Right atrium auricular region (tissue), 2 donors: ENCODE measurements around the gene RIMBP2. TPM values are rescaled to one million over a fixed set of nuclear protein-coding genes. Genes with fewer than 3 reads are reported as not detected.

Experiments used
- DNase-seq: peaks from one replicate; pipeline ENCODE4 v3.0.0-alpha.2; 2019; ENCODE audit warnings: low spot score
- H3K27ac ChIP-seq, 2 donors: fragments of 200-600 bp; sonication (generic); 1 replicate in 1 of 2; 2 replicates in 1 of 2; pipeline ENCODE4 v1.5.1; 2016 to 2019
- H3K27me3 ChIP-seq, 2 donors: fragments of 200-600 bp; sonication (generic); one replicate each; pipeline versions ENCODE4 v1.5.1 to v1.6.0; 2017 to 2019
- H3K36me3 ChIP-seq: fragments of 200-600 bp; sonication (generic); one replicate; pipeline ENCODE4 v1.5.1; 2016
- H3K4me1 ChIP-seq, 2 donors: fragments of 200-600 bp; sonication (generic); one replicate each; pipeline versions ENCODE4 v1.5.1 to v1.6.0; 2017 to 2019
- H3K4me3 ChIP-seq, 2 donors: fragments of 200-600 bp; sonication (generic); 1 replicate in 1 of 2; 2 replicates in 1 of 2; pipeline ENCODE4 v1.5.1; 2017 to 2019; ENCODE audit warnings: mild to moderate bottlenecking in 1 of 2, moderate library complexity in 1 of 2
- H3K9me3 ChIP-seq, 2 donors: fragments of 200-600 bp; sonication (generic); one replicate each; pipeline ENCODE4 v1.5.1; 2019
- total RNA-seq, 2 donors: library from RNA; depleted of rRNA; stranded (reverse); fragments of >200 nt; gene quantifications; one replicate each; pipeline ENCODE4 v1.1.0, GENCODE V29; 2016
- TF ChIP-seq, protein P1 (sequence below), 2 donors: fragments of 200-600 bp; sonication (generic); IDR thresholded peaks; one replicate each; pipeline ENCODE4 v1.5.1; 2019; ENCODE audit warnings: antibody characterized with exemption in 2 of 2

The RIMBP2 gene
- total RNA-seq, 2 donors from 2014 or later = 0.04 TPM; not detected in 1

DNA sequence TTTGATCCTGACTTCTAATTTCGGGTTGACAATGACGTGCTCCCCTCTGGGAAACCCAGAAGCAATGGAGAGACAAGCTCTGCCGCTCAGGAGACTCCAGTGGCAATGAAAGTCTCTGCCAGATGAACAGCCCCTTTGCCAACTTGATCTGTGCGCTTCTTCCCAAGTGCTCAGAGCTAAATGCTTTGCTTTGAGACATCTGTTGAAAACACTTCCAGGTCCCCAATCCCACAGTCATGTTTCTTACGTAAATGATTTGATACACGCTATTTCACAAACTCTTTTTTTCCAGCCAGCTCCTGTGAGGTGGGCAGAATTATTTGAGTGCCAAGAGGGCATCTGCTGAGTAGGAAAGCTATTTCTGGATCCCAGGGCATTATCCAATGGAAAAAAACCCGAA is 147.6 kb downstream of the RIMBP2 start:
- DNase-seq = no peak

DNA sequence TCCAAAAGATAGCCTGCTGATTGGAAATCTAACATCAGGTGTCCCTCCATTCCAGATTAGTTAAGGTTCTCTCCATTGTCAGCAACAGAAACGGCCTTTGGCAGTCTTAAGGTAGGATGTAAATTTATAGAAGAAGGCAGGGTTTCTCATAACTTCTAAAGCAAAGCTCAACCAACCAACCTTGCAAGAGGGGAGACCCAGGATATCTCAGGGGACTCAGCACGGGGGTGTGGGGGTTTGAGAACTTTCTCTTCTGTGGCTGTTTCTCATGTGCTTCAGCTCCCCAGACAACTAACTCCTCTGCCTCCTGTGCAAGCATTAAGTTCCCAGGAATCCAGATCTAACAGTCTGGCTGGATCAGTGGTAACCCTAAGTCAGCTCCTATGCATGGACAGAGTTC is 148.1 kb downstream of the RIMBP2 start:
- H3K27ac ChIP-seq = no peak overlapping the region
- H3K27me3 ChIP-seq = no peaks in the 10 kb centered on the region
- no peaks in the 10 kb centered on the region for H3K4me1 ChIP-seq
- TF ChIP-seq, protein P1, sequence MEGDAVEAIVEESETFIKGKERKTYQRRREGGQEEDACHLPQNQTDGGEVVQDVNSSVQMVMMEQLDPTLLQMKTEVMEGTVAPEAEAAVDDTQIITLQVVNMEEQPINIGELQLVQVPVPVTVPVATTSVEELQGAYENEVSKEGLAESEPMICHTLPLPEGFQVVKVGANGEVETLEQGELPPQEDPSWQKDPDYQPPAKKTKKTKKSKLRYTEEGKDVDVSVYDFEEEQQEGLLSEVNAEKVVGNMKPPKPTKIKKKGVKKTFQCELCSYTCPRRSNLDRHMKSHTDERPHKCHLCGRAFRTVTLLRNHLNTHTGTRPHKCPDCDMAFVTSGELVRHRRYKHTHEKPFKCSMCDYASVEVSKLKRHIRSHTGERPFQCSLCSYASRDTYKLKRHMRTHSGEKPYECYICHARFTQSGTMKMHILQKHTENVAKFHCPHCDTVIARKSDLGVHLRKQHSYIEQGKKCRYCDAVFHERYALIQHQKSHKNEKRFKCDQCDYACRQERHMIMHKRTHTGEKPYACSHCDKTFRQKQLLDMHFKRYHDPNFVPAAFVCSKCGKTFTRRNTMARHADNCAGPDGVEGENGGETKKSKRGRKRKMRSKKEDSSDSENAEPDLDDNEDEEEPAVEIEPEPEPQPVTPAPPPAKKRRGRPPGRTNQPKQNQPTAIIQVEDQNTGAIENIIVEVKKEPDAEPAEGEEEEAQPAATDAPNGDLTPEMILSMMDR (IDR thresholded peaks at IDR 0.05) = no peak
- H3K36me3 ChIP-seq = no peaks in the 10 kb centered on the region
- DNase-seq = no peak
- H3K9me3 ChIP-seq = peaks cover 5 to 22% of the 10 kb centered on the region in 2 donors
- H3K4me3 ChIP-seq = no peak overlapping the region

More for the DNA sequence above, 147.6 kb downstream of the RIMBP2 start:
- TF ChIP-seq, protein P1 (IDR thresholded peaks at IDR 0.05) = no peak
- no peaks in the 10 kb centered on the region for H3K4me1 ChIP-seq
- no peak overlapping the region for H3K4me3 ChIP-seq
- no peaks in the 10 kb centered on the region for H3K36me3 ChIP-seq
- no peaks in the 10 kb centered on the region for H3K27me3 ChIP-seq
- peaks cover 5 to 22% of the 10 kb centered on the region in 2 donors for H3K9me3 ChIP-seq
- no peak overlapping the region for H3K27ac ChIP-seq

DNA sequence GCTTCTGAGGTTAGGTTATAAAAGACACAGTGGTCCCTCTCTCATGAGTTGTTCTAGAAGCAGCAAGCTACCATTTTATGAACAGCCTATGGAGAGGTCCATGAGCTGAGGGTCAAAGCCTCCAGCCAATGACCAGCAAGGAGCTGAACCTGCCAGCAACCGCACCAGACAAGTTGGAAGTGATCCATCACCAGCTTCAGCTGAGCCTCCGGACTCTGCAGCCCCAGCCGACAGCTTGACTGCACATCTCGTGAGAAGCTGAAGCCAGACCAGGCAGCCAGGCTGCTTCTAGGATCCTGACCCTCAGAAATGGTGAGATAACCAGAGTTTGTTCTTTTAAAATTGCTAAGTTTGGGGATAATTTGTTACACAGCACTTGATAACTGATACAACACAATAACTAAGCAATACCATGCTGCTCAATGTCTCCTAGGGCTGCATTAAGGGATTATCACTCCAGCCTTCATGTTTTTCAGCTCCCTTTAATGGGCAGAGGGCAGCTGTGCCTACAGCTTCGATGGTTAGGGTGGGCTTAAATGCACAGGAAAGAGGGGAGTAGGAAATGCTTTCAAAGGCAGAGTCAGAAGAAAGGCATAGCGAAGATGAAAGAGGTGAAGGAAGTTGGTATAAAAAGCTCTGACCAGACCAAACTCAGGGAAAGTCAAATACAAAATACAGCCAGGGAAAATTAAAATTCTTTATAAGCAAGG is 149.5 kb downstream of the RIMBP2 start:
- H3K9me3 ChIP-seq = peaks cover 5 to 22% of the 10 kb centered on the region in 2 donors
- H3K27me3 ChIP-seq = no peaks in the 10 kb centered on the region
- H3K27ac ChIP-seq = no peak overlapping the region
- TF ChIP-seq, protein P1 (IDR thresholded peaks at IDR 0.05) = no peak
- H3K4me3 ChIP-seq = no peak overlapping the region
- no peaks in the 10 kb centered on the region for H3K4me1 ChIP-seq
- no peak for DNase-seq
- no peaks in the 10 kb centered on the region for H3K36me3 ChIP-seq

DNA sequence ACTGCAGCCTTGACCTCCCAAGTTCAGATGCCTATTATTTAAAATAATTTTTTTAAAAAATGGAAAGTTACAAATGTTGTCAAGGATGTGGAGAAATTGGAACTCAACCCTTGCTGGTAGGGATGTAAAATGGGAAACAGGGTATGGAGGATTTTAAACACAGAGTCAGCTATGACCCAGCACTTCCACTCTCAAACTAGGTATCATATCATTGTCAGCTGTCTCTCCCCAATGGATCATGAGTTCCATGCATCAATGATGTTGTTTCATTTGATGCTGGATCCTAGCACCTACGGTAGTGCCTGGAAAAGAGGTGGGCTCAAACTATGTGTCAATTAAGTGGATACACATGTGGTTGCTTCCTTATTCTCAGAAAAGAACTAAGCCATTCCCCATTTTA is 150.9 kb downstream of the RIMBP2 start:
- no peaks in the 10 kb centered on the region for H3K36me3 ChIP-seq
- TF ChIP-seq, protein P1 (IDR thresholded peaks at IDR 0.05) = no peak
- no peak overlapping the region for H3K4me3 ChIP-seq
- no peaks in the 10 kb centered on the region for H3K4me1 ChIP-seq
- H3K9me3 ChIP-seq = peaks cover 5 to 22% of the 10 kb centered on the region in 2 donors
- H3K27me3 ChIP-seq = no peaks in the 10 kb centered on the region
- DNase-seq = no peak
- no peak overlapping the region for H3K27ac ChIP-seq

DNA sequence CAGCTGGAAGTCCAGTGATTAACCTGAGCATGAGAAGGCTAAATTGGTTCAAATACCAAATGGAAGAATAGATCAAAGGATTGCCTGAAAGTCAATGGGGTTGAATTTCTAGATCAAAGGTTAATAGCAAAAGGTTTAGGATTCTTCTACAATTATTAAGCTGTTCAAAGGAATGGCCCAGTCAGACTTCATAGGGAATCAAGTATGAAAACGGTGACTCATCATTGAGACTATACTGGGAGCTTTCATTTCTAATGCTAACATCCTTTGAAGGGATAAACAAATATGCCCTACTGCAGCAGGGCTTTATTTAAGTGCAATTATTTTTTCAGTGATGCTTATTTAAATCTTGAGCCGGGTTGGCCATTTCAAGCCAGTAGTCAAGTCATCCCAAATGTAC is 152.8 kb downstream of the RIMBP2 start:
- Histone ChIP-seq H3K9me3 (peaks cover 5 to 22% of the 10 kb centered on the region in 2 donors), H3K27ac (no peak overlapping the region), H3K27me3 (no peaks in the 10 kb centered on the region), H3K36me3 (no peaks in the 10 kb centered on the region), H3K4me3 (no peak overlapping the region), H3K4me1 (no peaks in the 10 kb centered on the region)
- TF ChIP-seq, protein P1 (IDR thresholded peaks at IDR 0.05) = no peak
- DNase-seq = no peak

DNA sequence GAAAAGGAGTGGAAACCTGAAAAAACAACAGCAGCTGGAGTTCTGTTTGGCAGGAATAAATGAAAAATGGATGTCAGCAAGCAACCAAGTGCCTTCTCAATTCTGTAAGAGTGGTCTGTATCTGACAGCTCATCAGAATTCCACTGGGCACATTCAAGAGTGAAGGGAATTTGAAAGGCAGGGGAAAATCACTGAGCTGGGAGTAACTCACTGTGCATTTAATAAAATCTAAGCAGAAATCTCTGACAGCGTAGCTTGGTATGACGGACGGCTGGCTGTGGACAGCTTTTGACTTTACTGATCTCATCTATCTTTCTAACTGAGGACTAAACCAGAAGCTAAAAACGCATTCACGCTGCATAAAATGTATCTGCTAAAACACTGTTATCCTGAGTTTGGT is 153.4 kb downstream of the RIMBP2 start:
- no peaks in the 10 kb centered on the region for H3K4me1 ChIP-seq
- peaks cover 5 to 22% of the 10 kb centered on the region in 2 donors for H3K9me3 ChIP-seq
- H3K27ac ChIP-seq = no peak overlapping the region
- TF ChIP-seq, protein P1 (IDR thresholded peaks at IDR 0.05) = no peak
- no peaks in the 10 kb centered on the region for H3K27me3 ChIP-seq
- H3K36me3 ChIP-seq = no peaks in the 10 kb centered on the region
- H3K4me3 ChIP-seq = no peak overlapping the region
- no peak for DNase-seq
